ENCODE results near the gene PIN4.
A peak's percentile ranks its signal among the peaks of the same experiment; 100 is the strongest.
"Not testable (repeated sequence)": the region's sequence is repeated elsewhere in the genome, so short reads cannot be mapped to it uniquely, and the experiment has no call there.

Gene PIN4

GRCh38 chrX:72181178-72182125 is at the start of gene PIN4:
Gene PIN4 (plus strand): TSS chrX:72181757. CDS start chrX:72181786, 29 bp downstream.
- DNase-seq: peak; percentile 79

GRCh38 chrX:72132456-72132855 is 49.1 kb upstream of the PIN4 start:
- DNase-seq: no peak

GRCh38 chrX:72133851-72134546 is 47.6 kb upstream of the PIN4 start:
- no peak for DNase-seq

- no peak for DNase-seq
Measured at GRCh38 chrX:72137846-72138495, 43.6 kb upstream of the PIN4 start.

GRCh38 chrX:72139538-72139937 is 42.0 kb upstream of the PIN4 start:
- no peak for DNase-seq

- DNase-seq: no peak
Measured at GRCh38 chrX:72141372-72142004, 40.1 kb upstream of the PIN4 start.

DNA sequence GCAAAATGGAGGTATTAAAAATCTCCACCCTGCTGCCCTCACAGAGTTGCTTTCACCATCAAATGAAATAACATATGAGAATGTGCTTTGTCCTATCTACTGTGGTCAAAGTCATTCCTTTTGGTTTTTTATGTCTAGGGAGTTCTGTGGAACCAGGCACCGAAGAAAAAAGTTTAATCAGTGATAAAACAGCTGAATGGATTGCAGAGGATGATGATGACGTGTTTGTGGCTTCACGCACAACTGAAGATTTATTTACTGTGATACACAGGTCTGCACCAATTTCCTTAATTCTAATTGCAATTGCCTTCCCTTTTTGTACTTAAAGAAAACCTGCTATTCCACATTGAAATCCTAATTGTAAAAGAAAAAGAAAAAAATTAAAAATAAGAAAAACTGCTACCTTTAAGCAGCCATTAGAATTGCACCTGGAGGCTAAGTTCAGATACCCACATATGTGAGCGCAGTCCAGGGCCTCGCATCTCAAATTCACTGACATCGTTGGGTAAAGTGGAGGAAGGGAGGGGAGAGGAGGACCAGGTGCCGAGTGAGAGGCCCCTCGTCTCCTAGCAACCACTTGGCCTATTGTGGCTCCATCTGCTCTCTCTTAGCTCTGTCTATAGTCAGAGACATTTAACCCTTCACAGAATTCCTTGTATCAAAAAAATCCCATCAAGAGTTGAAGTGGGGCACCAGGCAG is 39.3 kb upstream of the PIN4 start:
- DNase-seq: no peak

DNA sequence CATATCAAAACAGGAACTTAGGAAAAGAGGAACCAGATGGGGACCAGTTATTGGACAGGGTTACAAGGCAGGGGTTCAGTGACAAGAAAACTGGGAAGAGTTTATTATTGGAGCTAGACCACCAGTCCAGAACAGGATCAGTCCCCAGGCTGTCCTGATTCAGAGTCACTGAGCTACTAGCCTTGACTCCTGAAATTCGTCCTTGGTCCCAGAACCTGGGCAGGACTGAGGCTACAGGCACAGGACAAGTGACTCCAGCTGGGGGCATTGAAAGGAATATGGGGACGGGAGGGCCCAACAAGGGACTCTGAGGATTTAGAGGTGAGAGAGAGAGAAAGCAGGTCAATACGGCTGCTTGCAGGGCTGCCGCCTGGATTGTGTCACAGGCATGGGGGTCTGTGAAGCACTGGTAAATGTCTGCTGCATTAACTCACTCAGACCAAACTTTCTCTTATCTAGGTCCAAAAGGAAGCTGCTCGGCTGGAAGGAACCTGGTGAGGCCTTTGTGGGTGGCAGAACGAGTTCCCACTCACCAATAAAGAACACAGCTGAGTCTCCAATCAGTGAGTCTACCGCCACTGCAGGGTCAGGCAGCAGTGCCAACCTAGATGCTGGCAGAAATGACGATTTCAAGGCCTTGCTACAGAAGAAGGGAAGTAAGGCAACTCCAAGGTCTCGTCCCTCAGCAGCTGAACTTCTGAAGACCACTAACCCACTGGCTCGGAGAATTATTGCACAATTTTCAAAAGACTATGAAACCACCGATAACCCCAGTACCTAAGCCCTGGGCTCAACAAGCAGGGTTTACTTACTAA is 38.6 kb upstream of the PIN4 start:
- no peak for DNase-seq

GRCh38 chrX:72143609-72143907 is 38.0 kb upstream of the PIN4 start:
- DNase-seq: no peak

GRCh38 chrX:72145181-72145580 is 36.4 kb upstream of the PIN4 start:
- no peak for DNase-seq

GRCh38 chrX:72146527-72146926 is 35.0 kb upstream of the PIN4 start:
- no peak for DNase-seq

- no peak for DNase-seq
Measured at GRCh38 chrX:72158773-72159172, 22.8 kb upstream of the PIN4 start.

DNA sequence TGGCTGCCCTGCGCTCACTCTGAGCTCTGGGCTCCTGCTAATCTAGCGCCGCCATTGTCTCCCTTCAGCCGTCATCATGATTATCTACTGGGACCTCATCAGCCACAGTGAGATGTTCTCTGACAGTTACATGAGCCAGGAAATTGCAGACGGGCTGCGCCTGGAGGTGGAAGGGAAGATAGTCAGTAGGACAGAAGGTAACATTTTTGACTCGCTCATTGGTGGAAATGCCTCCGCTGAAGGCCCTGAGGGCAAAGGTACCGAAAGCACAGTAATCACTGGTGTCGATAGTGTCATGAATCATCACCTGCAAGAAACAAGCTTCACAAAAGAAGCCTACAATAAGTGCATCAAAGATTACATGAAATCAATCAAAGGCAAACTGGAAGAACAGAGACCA is 21.8 kb upstream of the PIN4 start:
- no peak for DNase-seq

GRCh38 chrX:72165551-72165950 is 16.0 kb upstream of the PIN4 start:
- DNase-seq: no peak

DNA sequence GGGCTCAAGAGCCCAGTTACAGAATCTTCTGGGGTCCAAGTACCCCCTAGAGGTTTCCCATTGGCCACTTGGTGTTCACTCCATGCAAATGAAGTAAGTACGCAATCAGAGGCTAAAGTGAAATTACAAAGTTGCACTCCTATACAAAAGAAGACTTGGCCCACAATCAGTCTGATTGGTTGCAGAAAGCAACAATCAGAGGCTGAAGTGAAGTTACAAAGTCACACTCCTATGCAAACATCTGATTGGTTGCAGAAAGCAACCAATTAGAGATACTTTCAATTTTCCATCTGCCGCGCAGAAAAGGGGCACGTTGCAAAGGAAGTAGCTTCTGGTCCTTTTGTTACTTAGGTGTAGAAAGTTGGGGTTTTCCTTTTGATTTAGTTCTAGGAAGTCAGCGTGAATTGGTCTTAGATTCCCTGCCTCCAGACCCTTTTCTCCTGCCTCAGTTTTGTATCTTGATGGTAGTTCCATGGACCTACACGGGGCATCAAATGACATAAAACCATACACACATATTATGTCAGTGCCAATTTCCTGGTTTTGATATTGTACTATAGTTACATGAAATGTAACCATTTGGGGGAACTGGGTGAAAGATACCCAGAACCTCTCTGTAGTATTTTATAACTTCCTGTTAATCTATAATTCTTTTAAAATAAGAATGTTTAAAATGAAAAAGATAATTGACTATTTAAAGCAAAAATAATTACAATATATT is 12.4 kb upstream of the PIN4 start:
- no peak for DNase-seq

DNA sequence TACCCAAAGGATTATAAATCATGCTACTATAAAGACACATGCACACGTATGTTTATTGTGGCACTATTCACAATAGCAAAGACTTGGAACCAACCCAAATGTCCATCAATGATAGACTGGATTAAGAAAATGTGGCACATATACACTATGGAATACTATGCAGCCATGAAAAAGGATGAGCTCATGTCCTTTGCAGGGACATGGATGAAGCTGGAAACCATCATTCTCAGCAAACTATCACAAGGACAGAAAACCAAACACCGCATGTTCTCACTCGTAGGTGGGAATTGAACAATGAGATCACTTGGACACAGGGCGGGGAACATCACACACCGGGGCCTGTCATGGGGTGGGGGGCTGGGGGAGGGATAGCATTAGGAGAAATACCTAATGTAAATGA is 5.3 kb upstream of the PIN4 start:
- DNase-seq: not testable (repeated sequence)

DNA sequence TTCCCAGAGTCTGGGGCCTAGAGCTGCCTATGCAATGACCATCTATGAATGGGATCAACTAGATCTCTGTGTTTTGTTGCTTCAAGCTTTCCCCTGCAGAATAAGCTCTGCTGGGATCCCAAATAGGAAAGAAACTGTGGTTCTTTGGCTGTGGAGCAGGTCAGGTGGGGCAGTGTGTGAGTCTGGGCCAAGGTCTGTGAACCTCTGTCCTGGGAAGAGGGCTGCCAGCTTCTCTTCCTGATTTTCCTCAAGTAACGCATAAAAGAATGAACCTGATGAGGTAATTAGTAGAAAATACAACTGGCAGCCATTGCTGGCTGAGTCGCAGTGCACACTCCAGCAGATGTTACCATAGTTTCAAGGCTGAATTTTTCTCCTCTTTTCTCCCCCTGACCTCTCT is 4.6 kb upstream of the PIN4 start:
- DNase-seq: no peak

GRCh38 chrX:72180539-72180938 is 1.0 kb upstream of the PIN4 start:
- no peak for DNase-seq

DNA sequence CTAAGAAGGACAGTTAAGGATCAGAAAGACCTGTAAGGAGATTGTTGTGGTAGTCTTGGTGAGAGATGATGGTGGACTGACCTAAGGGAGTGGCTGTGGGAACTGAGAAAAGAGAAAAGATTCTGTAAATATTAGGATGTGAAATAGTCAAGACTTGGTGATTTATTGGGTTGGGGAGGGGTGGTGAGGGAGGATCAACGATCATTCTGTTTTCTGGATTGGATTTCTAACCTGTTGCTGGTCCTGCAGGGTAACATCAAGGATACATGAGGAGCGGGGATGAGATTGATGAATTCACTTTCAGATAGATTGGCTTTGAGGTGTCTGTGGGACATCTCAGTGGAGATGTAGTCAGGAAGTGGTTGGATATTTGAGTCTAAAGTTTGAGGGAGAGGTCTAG is 1.4 kb downstream of the PIN4 start:
- no peak for DNase-seq

GRCh38 chrX:72201836-72202536 is 20.4 kb downstream of the PIN4 start:
- no peak for DNase-seq
